Kidney capillary endothelial cell (primary cell): Measurements from ENCODE around the gene ZNF182.
"Not testable (repeated sequence)": the region's sequence is repeated elsewhere in the genome, so short reads cannot be mapped to it uniquely, and the experiment has no call there.

Experiments used
- DNase-seq: peaks from one replicate; pipeline ENCODE4 v3.0.0-alpha.2; 2018; ENCODE audit warnings: low spot score

ZNF182 gene

GRCh38 chrX:48003758-48004457, at the start of gene ZNF182:
TSS of gene ZNF182 (minus strand) at chrX:48003989. CDS start at chrX:48002609, 1,380 bp downstream.
- peak; percentile 72 for DNase-seq

GRCh38 chrX:48046846-48047245, 43.1 kb upstream of the ZNF182 start:
- DNase-seq = no peak

GRCh38 chrX:48045410-48046311, 41.9 kb upstream of the ZNF182 start:
- peak; percentile 41 for DNase-seq

GRCh38 chrX:48043056-48043455, 39.3 kb upstream of the ZNF182 start:
- DNase-seq = no peak

- DNase-seq = no peak
Measured at GRCh38 chrX:48035891-48036290, 32.1 kb upstream of the ZNF182 start.

GRCh38 chrX:48030641-48031173, 26.9 kb upstream of the ZNF182 start:
- not testable (repeated sequence) for DNase-seq

- no peak for DNase-seq
Measured at GRCh38 chrX:48030237-48030636, 26.4 kb upstream of the ZNF182 start.

- DNase-seq = no peak
Measured at GRCh38 chrX:48028091-48028490, 24.3 kb upstream of the ZNF182 start.

- DNase-seq = not testable (repeated sequence)
Measured at GRCh38 chrX:48027545-48027944, 23.8 kb upstream of the ZNF182 start.

GRCh38 chrX:48025561-48025960, 21.8 kb upstream of the ZNF182 start:
- DNase-seq = peak; percentile 48

- no peak for DNase-seq
Measured at GRCh38 chrX:48022738-48023137, 18.9 kb upstream of the ZNF182 start.

- no peak for DNase-seq
Measured at GRCh38 chrX:48022100-48022499, 18.3 kb upstream of the ZNF182 start.

- DNase-seq = peak; percentile 67
Measured at GRCh38 chrX:48021026-48021900, 17.5 kb upstream of the ZNF182 start.

GRCh38 chrX:48020472-48020871, 16.7 kb upstream of the ZNF182 start:
- not testable (repeated sequence) for DNase-seq

GRCh38 chrX:48019892-48020291, 16.1 kb upstream of the ZNF182 start:
- DNase-seq = not testable (repeated sequence)

GRCh38 chrX:48016583-48017310, 13.0 kb upstream of the ZNF182 start:
- DNase-seq = not testable (repeated sequence)

GRCh38 chrX:48009445-48009960, 5.7 kb upstream of the ZNF182 start:
- not testable (repeated sequence) for DNase-seq

GRCh38 chrX:48006688-48007087, 2.9 kb upstream of the ZNF182 start, which contains the start of gene SPACA5:
TSS of gene SPACA5 (plus strand) at chrX:48006988. CDS start at chrX:48007803, 815 bp downstream.
- DNase-seq = not testable (repeated sequence)

- DNase-seq = no peak
Measured at GRCh38 chrX:48003367-48003757, 427 bp downstream of the ZNF182 start.

- no peak for DNase-seq
Measured at GRCh38 chrX:48002929-48003328, 860 bp downstream of the ZNF182 start.

GRCh38 chrX:48002319-48002718, 1.5 kb downstream of the ZNF182 start:
- DNase-seq = no peak
